GM21717 (cell line): Measurements from ENCODE around the gene DNAH7.

ENCODE experiments used
- ATAC-seq: cut with Tn5 transposase; IDR thresholded peaks from one replicate; pipeline ENCODE4 v1.9.1; 2021; ENCODE audit warnings: mild to moderate bottlenecking, moderate library complexity; ENCODE audit not compliant: unreplicated experiment

Gene DNAH7

GRCh38 chr2:195879153-195879552, 189.5 kb downstream of the DNAH7 start:
- no peak for ATAC-seq

- ATAC-seq = no peak
Observed at GRCh38 chr2:195871326-195871725, 197.3 kb downstream of the DNAH7 start.

- no peak for ATAC-seq
Observed at GRCh38 chr2:195864316-195864715, 204.3 kb downstream of the DNAH7 start.

- no peak for ATAC-seq
Observed at GRCh38 chr2:195863564-195863963, 205.1 kb downstream of the DNAH7 start.

- no peak for ATAC-seq
Observed at GRCh38 chr2:195863121-195863520, 205.5 kb downstream of the DNAH7 start.

GRCh38 chr2:195861821-195862220, 206.8 kb downstream of the DNAH7 start:
- ATAC-seq = no peak

GRCh38 chr2:195859513-195859912, 209.1 kb downstream of the DNAH7 start:
- ATAC-seq = no peak

GRCh38 chr2:195857132-195857531, 211.5 kb downstream of the DNAH7 start:
- no peak for ATAC-seq

GRCh38 chr2:195850764-195851163, 217.9 kb downstream of the DNAH7 start:
- no peak for ATAC-seq

- no peak for ATAC-seq
Observed at GRCh38 chr2:195848119-195848899, 220.3 kb downstream of the DNAH7 start.

- ATAC-seq = peak; percentile 62
Observed at GRCh38 chr2:195842932-195843331, 225.7 kb downstream of the DNAH7 start.

- no peak for ATAC-seq
Observed at GRCh38 chr2:195838002-195838401, 230.6 kb downstream of the DNAH7 start.

- ATAC-seq = no peak
Observed at GRCh38 chr2:195836002-195836401, 232.6 kb downstream of the DNAH7 start.

GRCh38 chr2:195834836-195835235, 233.8 kb downstream of the DNAH7 start:
- no peak for ATAC-seq

- ATAC-seq = no peak
Observed at GRCh38 chr2:195830968-195831950, 237.4 kb downstream of the DNAH7 start.

GRCh38 chr2:195824478-195824877, 244.2 kb downstream of the DNAH7 start:
- no peak for ATAC-seq

GRCh38 chr2:195823206-195823605, 245.4 kb downstream of the DNAH7 start:
- no peak for ATAC-seq

- ATAC-seq = no peak
Observed at GRCh38 chr2:195821566-195821932, 247.1 kb downstream of the DNAH7 start.

- no peak for ATAC-seq
Observed at GRCh38 chr2:195820867-195821565, 247.6 kb downstream of the DNAH7 start.

- ATAC-seq = no peak
Observed at GRCh38 chr2:195820373-195820772, 248.3 kb downstream of the DNAH7 start.

GRCh38 chr2:195819276-195819675, 249.4 kb downstream of the DNAH7 start:
- no peak for ATAC-seq
